Stimulated activated CD8-positive, alpha-beta memory T cell treated with anti-CD3 and anti-CD28 coated beads, Interleukin-4, amount 100 ng/mL, for 4 hours (primary cell): ENCODE data around the gene BEST4.
"Not testable (repeated sequence)": the region's sequence is repeated elsewhere in the genome, so short reads cannot be mapped to it uniquely, and the experiment has no call there.

Experiments
- DNase-seq, 2 donors: peaks; one replicate each; pipeline ENCODE4 v3.0.0-alpha.2; 2020; ENCODE audit warnings: low read depth in 2 of 2, low spot score in 1 of 2

BEST4 gene

GRCh38 chr1:44819608-44820327, 31.8 kb upstream of the BEST4 start:
- DNase-seq = peak; percentile 45 to 60

GRCh38 chr1:44819196-44819607, 31.2 kb upstream of the BEST4 start:
- DNase-seq = no peak

GRCh38 chr1:44817771-44818495, 30.0 kb upstream of the BEST4 start:
- DNase-seq = no peak

DNA sequence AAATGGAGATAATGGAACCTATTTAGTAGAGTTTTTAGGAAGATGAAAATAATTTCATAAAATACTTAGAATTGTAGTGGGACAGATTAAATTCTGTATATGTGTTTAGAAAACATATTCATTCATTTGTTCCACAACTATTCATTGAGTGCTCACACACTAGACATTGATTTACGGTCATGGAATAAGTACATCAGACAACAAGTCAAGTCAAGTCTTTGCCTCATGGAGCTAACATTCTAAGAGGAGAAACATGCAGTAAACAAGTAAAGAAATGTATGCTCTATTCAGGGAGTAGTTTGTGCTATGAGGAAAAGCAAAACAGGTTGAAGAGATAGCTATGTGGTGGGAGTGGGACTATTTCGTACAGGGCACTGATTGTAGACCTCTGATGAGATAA, 29.3 kb upstream of the BEST4 start:
- DNase-seq = no peak

- not testable (repeated sequence) for DNase-seq
Observed at GRCh38 chr1:44815926-44816325, 28.0 kb upstream of the BEST4 start.

- DNase-seq = no peak
Observed at GRCh38 chr1:44812822-44813543, 25.0 kb upstream of the BEST4 start.

GRCh38 chr1:44811234-44811633, 23.3 kb upstream of the BEST4 start:
- no peak for DNase-seq

- not testable (repeated sequence) for DNase-seq
Observed at GRCh38 chr1:44810762-44811105, 22.8 kb upstream of the BEST4 start.

- no peak for DNase-seq
Observed at GRCh38 chr1:44810101-44810761, 22.3 kb upstream of the BEST4 start.

DNA sequence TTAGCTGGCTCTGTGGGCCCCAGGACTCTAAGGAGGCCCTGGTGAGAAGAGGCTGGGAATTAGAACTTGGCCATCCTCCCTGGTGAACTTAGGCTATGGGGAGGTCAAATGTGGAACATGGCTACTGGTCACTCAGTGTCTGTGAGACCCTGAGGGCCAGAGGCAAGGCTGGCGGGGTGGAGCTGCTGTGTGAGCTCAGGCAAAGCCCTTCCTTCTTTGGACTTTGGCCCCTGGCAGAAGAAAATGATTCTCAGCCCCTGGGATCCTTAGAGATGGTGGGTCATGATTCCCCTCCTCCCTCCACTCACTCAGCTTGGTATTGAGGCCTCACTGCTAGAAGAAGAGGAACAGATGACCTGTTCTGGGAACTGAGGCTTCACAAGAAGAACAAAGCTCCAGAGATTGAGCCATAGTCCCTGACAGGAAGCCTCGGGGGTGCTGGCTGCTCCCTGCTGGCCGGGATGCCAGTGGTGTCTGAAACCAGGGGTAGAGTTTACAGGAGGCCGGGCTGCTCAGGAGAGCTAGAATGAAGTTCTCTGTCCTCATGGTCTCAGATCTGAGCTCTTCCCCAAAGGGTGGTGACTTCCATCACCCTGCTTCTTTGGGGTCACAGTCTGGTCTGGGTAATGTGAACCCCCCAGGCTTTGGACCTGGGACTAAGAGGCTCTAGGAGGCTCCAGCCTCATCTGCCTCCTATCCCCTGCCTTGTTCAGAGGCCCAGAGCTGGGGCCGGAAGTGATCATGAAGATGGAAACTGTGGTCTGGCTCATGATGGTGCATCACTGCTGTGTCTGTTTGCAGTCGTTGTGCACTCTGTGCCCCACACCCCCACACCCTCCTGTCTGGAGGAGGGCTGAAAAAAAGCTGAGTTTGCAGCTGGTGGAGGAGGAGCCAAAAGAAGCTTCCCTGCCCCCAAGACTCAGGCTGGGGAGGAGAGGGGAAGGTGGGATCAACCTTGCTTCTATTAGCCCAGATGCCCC, 21.3 kb upstream of the BEST4 start:
- peak; percentile 73 to 85 for DNase-seq

- peak in 1 of 2 donors; percentile 65 for DNase-seq
Observed at GRCh38 chr1:44808063-44808937, 20.3 kb upstream of the BEST4 start, which contains the start of gene BTBD19. Gene BTBD19, plus strand, starts transcription at chr1:44808523. Its CDS starts 298 bp downstream, at chr1:44808821.

DNA sequence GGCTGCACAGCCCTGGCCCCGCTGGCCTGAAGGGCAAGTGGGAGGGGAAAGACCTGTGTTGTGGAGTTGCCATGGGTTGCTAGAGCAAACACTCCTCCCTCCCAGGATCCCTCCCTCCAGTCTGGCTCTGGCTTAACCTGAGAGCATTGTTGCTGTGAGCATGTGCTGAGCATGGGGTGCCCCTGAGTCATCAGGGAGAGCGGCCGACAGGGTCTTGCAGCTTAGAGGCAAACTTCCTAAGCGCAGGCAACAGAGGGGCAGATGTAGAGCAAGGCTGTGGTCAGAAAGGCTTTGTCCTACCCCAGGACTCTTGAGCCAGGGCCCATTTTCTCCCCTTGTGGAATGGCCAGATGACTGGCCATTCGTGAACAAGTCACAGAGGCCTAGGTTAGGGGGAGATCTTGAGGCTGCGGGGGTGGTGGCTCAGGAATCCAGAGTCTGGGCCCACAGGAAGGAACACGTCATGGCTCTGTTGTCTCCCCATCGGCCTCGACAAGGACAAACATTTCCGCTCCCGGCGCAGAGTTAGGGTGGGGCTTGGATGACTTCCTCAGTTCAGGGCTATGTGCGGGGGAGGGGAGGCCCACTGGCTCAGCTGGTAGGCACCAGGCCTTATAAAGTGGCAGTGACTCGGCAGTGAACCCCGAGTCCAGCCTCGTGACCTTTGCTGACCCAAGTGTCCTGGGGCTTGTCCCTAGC, 19.5 kb upstream of the BEST4 start:
- peak; percentile 73 to 81 for DNase-seq

DNA sequence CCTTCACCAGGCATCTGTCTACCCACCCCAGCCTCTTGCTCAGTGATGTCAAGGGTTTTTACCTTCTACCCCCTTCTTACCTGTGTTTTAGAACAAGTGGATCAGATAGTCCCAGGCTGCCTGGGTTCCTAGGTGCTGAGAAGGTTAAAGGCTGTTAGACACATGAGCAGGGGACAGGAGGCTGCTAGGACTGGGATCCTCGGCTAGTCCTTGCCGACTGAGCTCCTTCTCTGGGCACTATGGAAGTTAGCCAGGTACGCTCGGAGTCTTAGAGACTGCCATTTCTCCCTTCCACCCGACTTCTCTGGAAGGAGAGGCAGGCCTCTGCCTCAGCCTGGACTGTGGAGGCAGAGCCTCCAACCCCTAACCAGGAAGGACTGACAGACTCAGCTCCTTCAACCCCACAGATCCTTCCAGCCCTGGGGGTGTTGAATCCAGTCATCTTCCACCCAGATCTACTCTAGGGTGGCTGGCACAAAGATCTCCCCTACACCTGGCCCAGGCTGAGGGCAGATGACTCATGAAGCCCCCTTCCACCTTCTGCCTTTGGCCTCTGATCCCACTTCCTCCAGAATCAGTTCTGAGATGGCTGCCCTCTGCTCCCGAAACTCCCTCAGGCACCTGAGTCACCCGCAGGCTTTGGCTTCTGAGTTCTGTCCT, 18.9 kb upstream of the BEST4 start, which contains the start of gene DYNLT4:
DYNLT4 (minus strand) TSS at position 648 of the 660 bp plus-strand sequence. CDS start 683 bp downstream, outside the sequence.
- DNase-seq = no peak

DNA sequence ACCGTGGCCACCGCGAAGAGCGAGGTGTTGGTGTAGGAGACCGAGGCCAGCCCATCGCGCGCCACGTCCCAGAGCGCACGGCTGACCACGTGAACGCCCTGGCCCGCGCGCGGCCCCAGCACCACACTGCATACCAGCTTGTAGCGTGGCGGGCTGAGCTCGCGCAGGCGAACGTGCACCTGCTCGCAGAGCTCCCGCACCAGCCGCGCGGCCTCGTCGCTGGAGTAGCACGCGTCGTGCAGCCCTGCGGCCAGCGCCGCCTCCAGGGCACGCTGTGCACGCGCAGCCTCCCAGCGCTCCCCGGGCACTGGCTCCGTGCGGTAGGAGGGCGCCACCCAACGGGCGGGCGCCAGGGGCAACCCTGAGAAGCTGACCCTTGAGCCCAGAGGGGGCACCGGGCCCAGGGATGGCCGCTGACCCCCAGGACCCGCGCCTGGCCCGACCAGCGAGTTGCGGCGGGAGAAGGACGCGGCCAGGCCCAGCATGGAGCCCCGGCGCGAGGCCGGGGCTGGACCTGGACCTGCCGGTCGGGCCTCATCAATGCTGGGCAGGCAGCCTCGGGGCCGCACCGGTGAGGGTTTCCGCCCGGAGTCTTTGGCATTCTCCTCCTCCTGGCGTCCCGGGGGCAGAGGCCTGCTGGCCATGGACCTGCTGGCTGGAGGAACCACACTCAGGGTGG, 18.2 kb upstream of the BEST4 start:
- DNase-seq = no peak

DNA sequence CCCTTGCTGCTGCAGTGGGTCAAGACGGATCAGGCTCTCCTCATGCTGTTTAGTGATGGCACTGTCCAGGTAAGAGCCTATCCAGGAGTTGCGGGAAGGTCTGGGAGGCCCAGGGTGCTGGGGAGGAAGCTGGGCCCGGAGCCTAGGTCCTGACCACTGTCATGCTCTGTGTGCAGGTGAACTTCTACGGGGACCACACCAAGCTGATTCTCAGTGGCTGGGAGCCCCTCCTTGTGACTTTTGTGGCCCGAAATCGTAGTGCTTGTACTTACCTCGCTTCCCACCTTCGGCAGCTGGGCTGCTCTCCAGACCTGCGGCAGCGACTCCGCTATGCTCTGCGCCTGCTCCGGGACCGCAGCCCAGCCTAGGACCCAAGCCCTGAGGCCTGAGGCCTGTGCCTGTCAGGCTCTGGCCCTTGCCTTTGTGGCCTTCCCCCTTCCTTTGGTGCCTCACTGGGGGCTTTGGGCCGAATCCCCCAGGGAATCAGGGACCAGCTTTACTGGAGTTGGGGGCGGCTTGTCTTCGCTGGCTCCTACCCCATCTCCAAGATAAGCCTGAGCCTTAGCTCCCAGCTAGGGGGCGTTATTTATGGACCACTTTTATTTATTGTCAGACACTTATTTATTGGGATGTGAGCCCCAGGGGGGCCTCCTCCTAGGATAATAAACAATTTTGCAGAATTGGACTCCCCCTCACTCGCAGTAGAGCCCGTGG, 17.5 kb upstream of the BEST4 start:
- no peak for DNase-seq

DNA sequence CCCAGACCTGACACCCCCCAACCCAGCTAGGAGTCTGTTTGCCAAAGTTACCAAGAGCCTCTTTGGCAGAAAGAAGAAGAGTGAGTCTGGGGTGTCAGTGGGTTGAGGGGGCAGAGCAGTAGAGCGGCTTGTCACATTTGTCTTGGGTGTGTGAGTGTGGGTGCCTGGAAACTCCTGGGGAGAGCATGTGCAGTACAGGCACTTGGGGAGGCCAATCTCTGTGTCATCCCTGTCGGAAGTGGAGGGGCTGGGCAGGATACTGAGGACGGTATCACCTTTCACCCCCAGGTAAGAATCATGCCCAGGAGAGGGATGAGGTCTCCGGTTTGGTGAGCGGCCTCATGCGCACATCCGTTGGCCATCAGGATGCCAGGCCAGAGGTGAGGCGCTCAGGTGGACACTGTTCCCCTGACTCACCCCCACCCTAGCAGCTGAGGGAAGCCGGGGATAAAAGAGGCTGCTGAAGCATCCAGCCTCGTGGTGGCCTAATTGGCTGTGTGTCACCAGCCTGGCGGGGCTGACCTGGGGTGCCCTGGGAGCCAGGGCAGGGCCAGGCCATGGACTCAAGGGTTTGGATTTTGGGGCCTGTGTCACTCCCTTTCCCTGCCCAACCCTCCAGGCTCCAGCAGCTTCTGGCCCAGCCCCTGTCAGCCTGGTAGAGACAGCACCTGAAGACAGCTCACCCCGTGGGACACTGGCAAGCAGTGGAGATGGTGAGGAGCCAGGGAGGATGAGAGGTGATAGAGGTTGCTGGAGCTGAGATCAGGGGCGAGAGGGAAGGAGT, 15.5 kb upstream of the BEST4 start:
- DNase-seq = no peak
